Astrocyte of the spinal cord (primary cell): Measurements from ENCODE around the gene TMTC2.

ENCODE experiments used
- DNase-seq: peaks from one replicate; pipeline ENCODE4 v3.0.0; 2011; ENCODE audit warnings: low read depth, low spot score
- H3K4me3 ChIP-seq: 2 replicates; pipeline ENCODE4 v1.5.1; 2011; ENCODE audit warnings: low read depth, mild to moderate bottlenecking, low read length, moderate library complexity
- in situ Hi-C: cut with HindIII; loops from 2 replicates; pipeline ENCODE4 v1.10.0; 2017; ENCODE audit warnings: low sequenced_read_pairs
- TF ChIP-seq, protein P1 (sequence below): IDR thresholded peaks from 2 replicates; pipeline ENCODE4 v1.5.1; 2012; ENCODE audit warnings: low read depth, mild to moderate bottlenecking, low read length, inconsistent platforms

The TMTC2 gene

DNA sequence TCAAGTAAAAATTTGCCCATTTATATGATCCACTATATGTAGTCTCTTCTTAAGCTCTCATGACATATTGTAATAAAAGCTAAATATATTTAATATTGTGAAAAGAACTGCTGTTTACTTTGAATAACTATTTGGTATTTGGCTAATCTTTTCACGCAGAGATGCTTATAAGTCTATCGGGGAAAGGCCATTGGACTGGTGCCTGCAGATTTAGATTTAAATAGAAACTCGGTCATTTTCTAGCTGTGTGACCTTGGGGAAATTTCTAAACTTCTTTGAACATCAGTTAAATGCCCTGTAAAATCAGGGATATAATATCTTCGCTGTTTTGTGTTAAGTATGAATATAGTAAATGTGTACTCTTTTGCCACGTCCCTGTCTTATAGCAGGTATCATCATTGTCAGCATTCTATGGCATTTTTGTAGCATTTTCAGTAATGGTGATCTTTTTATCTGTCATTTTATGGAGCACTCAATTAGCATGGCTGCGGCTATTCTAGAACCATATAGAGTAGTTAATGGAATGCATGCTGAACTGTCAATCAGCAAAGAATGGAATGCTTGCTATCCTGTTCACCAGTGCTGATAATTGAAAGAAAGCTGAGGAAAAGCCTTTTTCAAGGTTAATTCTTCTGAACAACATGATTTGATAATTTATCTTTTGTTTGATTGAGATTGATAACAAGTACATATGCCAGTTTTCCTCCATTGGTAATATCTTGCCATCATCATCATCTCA, 181.2 kb downstream of the TMTC2 start:
- in situ Hi-C loops: no loop called here
- TF ChIP-seq, protein P1, sequence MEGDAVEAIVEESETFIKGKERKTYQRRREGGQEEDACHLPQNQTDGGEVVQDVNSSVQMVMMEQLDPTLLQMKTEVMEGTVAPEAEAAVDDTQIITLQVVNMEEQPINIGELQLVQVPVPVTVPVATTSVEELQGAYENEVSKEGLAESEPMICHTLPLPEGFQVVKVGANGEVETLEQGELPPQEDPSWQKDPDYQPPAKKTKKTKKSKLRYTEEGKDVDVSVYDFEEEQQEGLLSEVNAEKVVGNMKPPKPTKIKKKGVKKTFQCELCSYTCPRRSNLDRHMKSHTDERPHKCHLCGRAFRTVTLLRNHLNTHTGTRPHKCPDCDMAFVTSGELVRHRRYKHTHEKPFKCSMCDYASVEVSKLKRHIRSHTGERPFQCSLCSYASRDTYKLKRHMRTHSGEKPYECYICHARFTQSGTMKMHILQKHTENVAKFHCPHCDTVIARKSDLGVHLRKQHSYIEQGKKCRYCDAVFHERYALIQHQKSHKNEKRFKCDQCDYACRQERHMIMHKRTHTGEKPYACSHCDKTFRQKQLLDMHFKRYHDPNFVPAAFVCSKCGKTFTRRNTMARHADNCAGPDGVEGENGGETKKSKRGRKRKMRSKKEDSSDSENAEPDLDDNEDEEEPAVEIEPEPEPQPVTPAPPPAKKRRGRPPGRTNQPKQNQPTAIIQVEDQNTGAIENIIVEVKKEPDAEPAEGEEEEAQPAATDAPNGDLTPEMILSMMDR: no peak
- no peak for DNase-seq
- H3K4me3 ChIP-seq: no peak overlapping the region

DNA sequence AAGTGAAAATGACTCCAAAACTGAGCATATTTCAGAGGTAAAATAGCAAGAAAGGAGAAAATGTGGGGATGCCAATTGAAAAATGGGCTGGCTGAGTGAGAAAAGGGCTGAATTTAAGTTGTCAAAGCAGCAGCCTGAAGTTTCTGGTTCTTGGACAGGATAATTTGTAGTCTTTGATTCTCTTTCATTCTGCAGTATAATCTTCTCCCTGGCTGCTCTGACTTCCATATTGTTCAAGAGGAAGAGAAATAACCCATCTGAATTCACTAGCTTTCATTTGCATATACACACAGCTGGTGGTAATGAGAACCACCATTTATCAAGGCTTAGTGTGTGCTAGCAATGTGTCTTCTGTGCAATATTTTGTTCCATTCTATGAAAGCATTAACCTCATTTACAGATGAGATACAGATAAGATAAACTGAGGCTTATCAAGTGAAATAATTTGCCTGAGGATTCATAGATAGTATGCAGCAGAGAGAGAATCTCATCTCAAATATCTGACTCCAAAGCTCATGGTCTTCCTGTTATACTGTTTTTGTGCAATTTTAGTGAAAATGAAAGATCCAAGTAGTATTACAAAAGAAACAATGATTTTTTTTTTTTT, 184.2 kb downstream of the TMTC2 start:
- in situ Hi-C loops: no loop called here
- no peak overlapping the region for H3K4me3 ChIP-seq
- TF ChIP-seq, protein P1: no peak
- DNase-seq: no peak

DNA sequence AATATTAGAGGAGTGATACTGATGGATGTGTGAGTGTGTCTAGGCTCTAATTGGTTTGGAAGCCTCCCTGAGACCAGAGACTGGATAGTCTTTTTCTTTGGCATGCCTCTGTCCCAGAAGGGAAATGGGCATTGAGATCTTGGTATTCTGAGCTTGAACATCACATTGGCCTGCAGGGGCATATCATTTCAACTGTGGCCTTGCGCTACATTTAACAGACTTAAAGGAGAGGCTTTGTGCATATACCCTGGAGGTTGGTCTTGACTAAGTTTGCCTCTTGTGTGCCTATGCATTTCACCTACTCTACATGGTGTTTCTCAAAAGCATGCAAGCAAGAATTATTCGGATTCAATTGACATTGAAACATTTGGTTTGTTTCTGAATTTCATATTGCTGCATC, 185.4 kb downstream of the TMTC2 start:
- TF ChIP-seq, protein P1: no peak

DNA sequence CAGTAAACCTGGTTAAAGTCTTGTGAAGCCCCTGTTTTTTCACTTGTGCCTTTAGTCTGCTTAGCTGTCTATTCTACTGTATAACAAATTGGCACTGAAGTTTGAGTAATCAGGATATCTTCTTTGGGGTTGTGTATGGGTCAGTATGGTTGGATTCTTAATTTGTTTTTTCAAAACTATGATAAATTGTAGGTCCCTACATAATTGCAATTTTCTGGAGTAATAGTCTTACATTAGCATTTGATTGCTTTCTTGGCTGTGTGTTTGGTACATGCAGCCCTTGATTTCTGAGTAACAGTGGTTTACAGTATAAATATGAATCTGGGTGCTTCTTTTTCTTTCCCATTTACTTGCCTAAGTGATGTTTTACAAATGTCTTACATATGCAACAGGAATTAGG, 186.6 kb downstream of the TMTC2 start:
- in situ Hi-C loops: no loop called here
- no peak overlapping the region for H3K4me3 ChIP-seq
- no peak for DNase-seq
- TF ChIP-seq, protein P1: no peak

More for the DNA sequence above, 185.4 kb downstream of the TMTC2 start:
- in situ Hi-C loops: no loop called here
- no peak overlapping the region for H3K4me3 ChIP-seq
- no peak for DNase-seq

DNA sequence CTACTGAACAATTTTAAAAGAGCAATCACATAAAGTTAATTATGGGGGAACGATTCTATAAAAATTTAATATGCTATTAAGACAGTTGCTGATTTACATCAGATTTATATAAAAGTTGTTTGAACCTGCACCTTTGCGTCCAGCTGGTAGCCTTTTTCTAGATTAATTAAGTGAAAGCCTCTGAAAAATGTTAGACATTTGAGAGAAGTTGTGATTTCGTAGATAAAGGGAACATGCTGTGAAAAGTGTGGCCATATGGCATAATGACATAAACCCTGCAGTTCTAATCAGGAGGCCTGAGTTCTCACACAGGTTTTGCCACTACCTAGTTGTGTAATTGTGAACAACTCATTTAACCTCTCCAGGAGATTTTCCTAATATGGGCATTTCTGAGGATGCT, 187.2 kb downstream of the TMTC2 start:
- TF ChIP-seq, protein P1: no peak
- in situ Hi-C loops: no loop called here
- no peak overlapping the region for H3K4me3 ChIP-seq
- DNase-seq: no peak

DNA sequence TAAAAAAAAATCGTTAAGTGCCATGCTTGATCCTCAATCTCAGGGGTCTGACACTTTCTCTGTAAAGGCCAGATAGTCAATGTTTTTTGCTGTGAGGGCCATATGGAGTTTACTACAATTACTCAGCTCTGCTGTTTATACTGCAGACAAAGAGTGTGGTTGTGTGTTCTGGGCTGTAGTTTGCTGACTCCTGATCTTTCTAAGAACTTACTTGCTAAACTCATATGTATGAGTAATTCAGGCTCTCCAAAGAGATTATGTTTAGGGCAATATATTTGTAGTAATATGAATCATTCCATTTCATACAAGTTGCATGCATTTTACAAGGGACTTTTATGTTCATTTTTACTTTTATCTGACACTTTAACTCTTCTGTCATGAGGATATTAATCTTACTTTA, 188.2 kb downstream of the TMTC2 start:
- DNase-seq: peak; percentile 43
- no peak overlapping the region for H3K4me3 ChIP-seq
- in situ Hi-C loops: no loop called here
- TF ChIP-seq, protein P1: no peak
